ENCODE measurements around the gene PIGS. TPM values are rescaled to one million over a fixed set of nuclear protein-coding genes. Genes with fewer than 3 reads are reported as not detected.

PIGS gene
- total and polyA plus RNA-seq, 2 of the 13 experiments (the other 11 are each of a cell fraction or from before 2014, with no cell fraction given), result 31.7 to 42.6 TPM

- TF ChIP-seq ZBTB20 (CRISPR knock-in tag; IDR thresholded peaks at IDR 0.05; ENCODE audit: borderline replicate concordance, low read depth), result no peak
- no peak for TF ChIP-seq ZBTB26 (CRISPR knock-in tag; IDR thresholded peaks at IDR 0.05; ENCODE audit: borderline replicate concordance)
- TF ChIP-seq ZNF205 (CRISPR knock-in tag; IDR thresholded peaks at IDR 0.05), result no peak
- no peak for TF ChIP-seq ZNF3 (CRISPR knock-in tag; IDR thresholded peaks at IDR 0.05)
- peak; percentile 94 for TF ChIP-seq ZNF878 (CRISPR knock-in tag; IDR thresholded peaks at IDR 0.05)
- no peak for TF ChIP-seq ZIK1 (CRISPR knock-in tag; IDR thresholded peaks at IDR 0.05; ENCODE audit: borderline replicate concordance, low read depth)
- TF ChIP-seq DRAP1 (CRISPR knock-in tag; IDR thresholded peaks at IDR 0.05), result peak; percentile 91
- no peak for TF ChIP-seq NR2F2 (IDR thresholded peaks at IDR 0.05; ENCODE audit: borderline replicate concordance, low read depth)
- TF ChIP-seq SPEN (CRISPR knock-in tag; IDR thresholded peaks at IDR 0.05; ENCODE audit: low read depth), result peak; percentile 63; the same call in 1 of the 2 replicates
- no peak for TF ChIP-seq CREM (IDR thresholded peaks at IDR 0.05)
- no peak for TF ChIP-seq CREM (CRISPR knock-in tag; IDR thresholded peaks at IDR 0.05)
- TF ChIP-seq ZNF274 (CRISPR knock-in tag; IDR thresholded peaks at IDR 0.05), result no peak; the same call in 1 of the 2 replicates
- TF ChIP-seq ZSCAN21 (CRISPR knock-in tag; IDR thresholded peaks at IDR 0.05; ENCODE audit: borderline replicate concordance), result no peak
- no peak for TF ChIP-seq ZNF329 (CRISPR knock-in tag; IDR thresholded peaks at IDR 0.05; ENCODE audit: low read depth)
- no peak for TF ChIP-seq ZNF550 (CRISPR knock-in tag; IDR thresholded peaks at IDR 0.05; ENCODE audit: borderline replicate concordance)
- no peak for TF ChIP-seq MATR3 (CRISPR knock-in tag; IDR thresholded peaks at IDR 0.05)
- TF ChIP-seq ZNF10 (CRISPR knock-in tag; IDR thresholded peaks at IDR 0.05; ENCODE audit: borderline replicate concordance, low read depth), result no peak
- no peak for TF ChIP-seq CCAR2 (optimal IDR thresholded peaks at IDR 0.05; ENCODE audit: low read depth, low read length)
- no peak for TF ChIP-seq PPARG (CRISPR knock-in tag; conservative IDR thresholded peaks at IDR 0.05)
- no peak; the same call in 1 of the 2 replicates for TF ChIP-seq ZXDC (CRISPR knock-in tag; IDR thresholded peaks at IDR 0.05)
- TF ChIP-seq MAF1 (CRISPR knock-in tag; IDR thresholded peaks at IDR 0.05; ENCODE audit: borderline replicate concordance), result no peak
- peak; percentile 73; the same call in 1 of the 2 replicates for TF ChIP-seq BORCS8-MEF2B (CRISPR knock-in tag; IDR thresholded peaks at IDR 0.05)
- no peak for TF ChIP-seq ZNF382 (CRISPR knock-in tag; IDR thresholded peaks at IDR 0.05; ENCODE audit: borderline replicate concordance)
- TF ChIP-seq THRA (CRISPR knock-in tag; IDR thresholded peaks at IDR 0.05; ENCODE audit: borderline replicate concordance), result peak; percentile 21
- TF ChIP-seq HOMEZ (CRISPR knock-in tag; IDR thresholded peaks at IDR 0.05; ENCODE audit: low read depth), result no peak
Measured at GRCh38 chr17:28598799-28599310, 27.5 kb upstream of the PIGS start, which contains the start of gene SPAG5 (continued).
